Common myeloid progenitor, CD34-positive (primary cell): Measurements from ENCODE around the gene RAMP1.

ENCODE experiments used
- CTCF ChIA-PET: fragments of 350-600 bp; sonication (Branson Sonifier 250); formaldehyde crosslinking; loops from one replicate; lab custom pipeline; 2021; ENCODE audit warnings: antibody characterized with exemption; lab: Charles Lee
- POLR2A ChIA-PET: fragments of 350-600 bp; sonication (Branson Sonifier 250); formaldehyde crosslinking; loops from one replicate; lab custom pipeline; 2021; ENCODE audit warnings: antibody characterized with exemption; lab: Charles Lee
- DNase-seq, 3 donors: peaks; one replicate each; pipeline versions ENCODE4 v3.0.0 to v3.0.0-alpha.2; 2013
- H3K27ac ChIP-seq, 2 experiments: 1 replicate in 1 of 2; 2 replicates in 1 of 2; pipeline ENCODE4 v1.7.0; 2013; ENCODE audit warnings: inconsistent platforms in 2 of 2, low read length in 2 of 2, mild to moderate bottlenecking in 2 of 2, low read depth in 1 of 2, moderate library complexity in 1 of 2; ENCODE audit not compliant: severe bottlenecking in 2 of 2, insufficient read depth in 1 of 2, poor library complexity in 1 of 2
- H3K27me3 ChIP-seq, 5 experiments: replicated peaks in 2 of 5; 1 replicate in 3 of 5; 2 replicates in 2 of 5; pipeline versions ENCODE4 v1.6.1 to v1.7.0; 2013; ENCODE audit warnings: low read length in 4 of 5, mild to moderate bottlenecking in 2 of 5, moderate library complexity in 2 of 5, inconsistent platforms in 1 of 5; ENCODE audit not compliant: insufficient read depth in 5 of 5, control insufficient read depth in 4 of 5
- H3K36me3 ChIP-seq, 4 experiments: 1 replicate in 2 of 4; 2 replicates in 2 of 4; pipeline versions ENCODE4 v1.6.1 to v1.7.0; 2013; ENCODE audit warnings: low read length in 3 of 4, control low read depth in 1 of 4, mild to moderate bottlenecking in 1 of 4; ENCODE audit not compliant: control insufficient read depth in 4 of 4, insufficient read depth in 4 of 4
- H3K4me1 ChIP-seq, 4 experiments: 1 replicate in 3 of 4; 2 replicates in 1 of 4; pipeline versions ENCODE4 v1.6.1 to v1.7.1; 2013; ENCODE audit warnings: low read length in 3 of 4, mild to moderate bottlenecking in 3 of 4, control low read depth in 1 of 4, inconsistent platforms in 1 of 4, moderate library complexity in 1 of 4; ENCODE audit not compliant: control insufficient read depth in 4 of 4, insufficient read depth in 4 of 4; ENCODE audit errors: control extremely low read depth in 1 of 4
- H3K4me3 ChIP-seq, 7 experiments: 1 replicate in 4 of 7; 2 replicates in 3 of 7; pipeline versions ENCODE4 v1.5.1 to v1.7.0; 2013; ENCODE audit warnings: mild to moderate bottlenecking in 7 of 7, low read length in 6 of 7, moderate library complexity in 6 of 7, inconsistent platforms in 2 of 7, low read depth in 2 of 7, control low read depth in 1 of 7; ENCODE audit not compliant: insufficient read depth in 4 of 7, control insufficient read depth in 1 of 7; ENCODE audit errors: extremely low read depth in 1 of 7
- H3K9me3 ChIP-seq, 5 experiments: 1 replicate in 4 of 5; 2 replicates in 1 of 5; pipeline versions ENCODE4 v1.6.1 to v1.7.1; 2013; ENCODE audit warnings: low read length in 4 of 5, mild to moderate bottlenecking in 2 of 5, inconsistent platforms in 1 of 5, low read depth in 1 of 5, moderate library complexity in 1 of 5; ENCODE audit not compliant: control insufficient read depth in 4 of 5, insufficient read depth in 2 of 5; ENCODE audit errors: control extremely low read depth in 1 of 5
- WGBS: methylation state at CpG from one replicate; pipeline ENCODE4 v1.1.5; 2013; ENCODE audit not compliant: insufficient coverage; 5-methylcytosine and 5-hydroxymethylcytosine counted together

RAMP1 gene

DNA sequence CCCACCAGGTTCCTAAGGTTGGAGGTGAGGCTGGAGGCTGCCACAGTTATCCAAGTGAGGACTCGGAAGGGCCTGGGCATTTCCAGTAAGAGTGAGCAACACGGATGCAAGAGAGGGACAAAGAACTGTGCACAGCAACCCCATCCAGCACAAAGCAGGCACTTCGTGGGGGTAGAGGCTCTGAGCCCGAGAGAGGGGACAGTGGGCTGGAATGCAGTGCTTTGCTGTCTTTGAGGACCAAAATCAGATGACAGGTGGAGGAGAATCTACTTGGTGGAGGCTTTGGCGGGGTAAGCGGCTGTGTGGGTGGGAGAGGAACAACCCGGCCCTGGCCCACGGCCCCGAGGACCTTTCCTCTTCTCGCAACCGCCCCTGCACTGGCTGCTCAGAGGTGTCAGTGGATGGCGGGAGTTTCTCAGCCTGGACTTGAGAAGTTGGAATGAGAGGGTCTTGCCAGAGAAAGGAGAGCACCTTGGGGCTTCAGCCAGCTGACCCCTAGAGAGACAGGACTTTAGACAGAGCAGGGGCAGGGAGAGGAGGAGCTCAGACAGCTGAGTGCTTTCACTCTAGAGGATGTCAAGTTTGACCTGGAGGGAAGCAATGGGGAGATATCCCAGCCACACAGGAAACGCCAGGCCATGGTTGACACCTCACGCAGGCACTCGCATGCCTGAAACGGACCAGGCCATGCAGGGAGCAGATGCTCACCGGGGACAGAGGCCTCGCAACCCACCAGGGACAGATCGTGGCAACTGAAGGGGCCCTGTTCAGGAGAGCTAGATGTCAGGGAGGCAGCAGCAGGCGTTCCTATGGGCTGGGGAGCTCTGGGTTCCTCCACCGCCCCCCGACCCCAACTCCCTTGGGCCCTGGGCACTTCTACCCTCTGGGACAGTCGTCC lies 11.6 kb downstream of the RAMP1 start:
- 78% methylated on average over 17 of the region's 23 CpGs for WGBS
- peak in 1 of 3 donors; percentile 27 for DNase-seq
- no peak overlapping the region for H3K4me3 ChIP-seq
- peaks cover 0 to 3% (median 0%) of the 10 kb centered on the region in 5 experiments for H3K27me3 ChIP-seq
- POLR2A ChIA-PET, result no interaction called here
- H3K4me1 ChIP-seq, result peaks cover 0 to 40% (median 29%) of the 10 kb centered on the region in 4 experiments
- CTCF ChIA-PET, result no interaction called here
- no peaks in the 10 kb centered on the region for H3K36me3 ChIP-seq
- no peak overlapping the region for H3K27ac ChIP-seq
- no peaks in the 10 kb centered on the region for H3K9me3 ChIP-seq

DNA sequence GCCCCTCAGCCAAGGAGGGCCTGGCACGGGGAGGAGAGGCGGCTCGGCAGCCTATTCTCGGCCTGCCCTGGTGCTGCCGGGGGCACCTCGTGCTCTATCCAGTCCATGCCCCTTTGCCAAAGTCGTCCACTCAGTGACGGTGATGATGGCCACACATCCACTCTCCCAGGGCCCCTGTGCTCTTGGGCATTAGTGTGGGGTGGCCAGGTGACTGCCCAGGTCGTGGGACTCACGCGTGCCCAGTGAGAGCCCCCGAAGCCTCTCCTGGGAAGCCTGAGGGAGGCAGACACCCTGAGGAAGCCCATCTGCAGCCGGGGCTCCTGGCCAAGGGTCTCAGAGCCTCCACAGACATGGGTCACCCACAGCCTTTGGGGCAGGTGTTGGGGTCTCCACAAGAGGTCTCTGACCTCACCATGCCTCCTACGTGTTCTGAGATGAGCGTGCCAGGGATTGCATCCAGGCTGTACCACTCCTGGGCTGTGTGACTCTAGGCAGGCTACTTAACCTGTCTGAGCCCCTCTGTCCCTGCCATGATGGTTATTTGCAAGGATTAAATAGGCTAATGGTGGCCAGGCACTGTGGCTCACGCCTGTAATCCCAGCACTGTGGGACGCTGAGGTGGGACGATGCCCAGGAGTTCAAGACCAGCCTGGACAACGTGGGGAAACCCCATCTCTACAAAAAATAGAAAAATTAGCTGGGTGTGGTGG lies 12.9 kb downstream of the RAMP1 start:
- H3K27me3 ChIP-seq, result peaks cover 0 to 3% (median 0%) of the 10 kb centered on the region in 5 experiments
- CTCF ChIA-PET, result interaction anchor here (1.3 kb wide), 1 partner anchor 10 kb away, joined by 4 read pairs; no protein-coding TSS in a partner anchor
- peaks cover 0 to 39% (median 27%) of the 10 kb centered on the region in 4 experiments for H3K4me1 ChIP-seq

DNA sequence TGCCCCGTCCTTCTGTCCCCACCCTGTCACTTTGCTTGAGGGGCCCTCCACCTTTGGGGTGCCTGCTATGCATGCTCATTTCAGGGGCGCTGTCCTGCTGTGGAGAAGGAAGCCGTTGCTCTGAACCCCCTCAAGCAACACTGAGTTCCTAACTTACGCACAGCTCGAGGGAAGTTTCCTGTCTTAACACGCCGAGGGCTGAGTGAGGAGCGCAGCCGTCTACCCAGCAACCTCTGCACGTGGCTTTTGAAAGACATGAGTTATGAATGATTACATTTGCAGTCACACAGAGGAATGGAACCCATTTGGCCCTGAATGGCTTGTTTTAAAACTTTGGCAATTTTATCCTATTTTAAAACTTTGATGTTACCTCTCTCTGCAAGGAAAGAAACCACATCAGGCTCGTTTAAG lies 14.0 kb downstream of the RAMP1 start:
- no peak overlapping the region for H3K4me3 ChIP-seq
- no peaks in the 10 kb centered on the region for H3K9me3 ChIP-seq
- peaks cover 0 to 3% (median 0%) of the 10 kb centered on the region in 5 experiments for H3K27me3 ChIP-seq
- 12% methylated on average over 11 of the region's 11 CpGs for WGBS
- H3K4me1 ChIP-seq, result peaks cover 0 to 35% (median 27%) of the 10 kb centered on the region in 4 experiments
- peak in 2 of 3 donors; percentile 60 to 69 for DNase-seq
- ChIA-PET CTCF (interaction anchor here (1.3 kb wide), 1 partner anchor 11 kb away, joined by 4 read pairs; no protein-coding TSS in a partner anchor), POLR2A (no interaction called here)
- no peak overlapping the region for H3K27ac ChIP-seq
- peaks cover 0 to 3% (median under 1%) of the 10 kb centered on the region in 4 experiments for H3K36me3 ChIP-seq

More for the DNA sequence above, 12.9 kb downstream of the RAMP1 start:
- Histone ChIP-seq H3K4me3 (no peak overlapping the region), H3K36me3 (peaks cover 0 to 3% (median under 1%) of the 10 kb centered on the region in 4 experiments), H3K27ac (no peak overlapping the region), H3K9me3 (no peaks in the 10 kb centered on the region)
- POLR2A ChIA-PET, result no interaction called here
- 100% methylated on average over 14 of the region's 19 CpGs for WGBS
- DNase-seq, result no peak

DNA sequence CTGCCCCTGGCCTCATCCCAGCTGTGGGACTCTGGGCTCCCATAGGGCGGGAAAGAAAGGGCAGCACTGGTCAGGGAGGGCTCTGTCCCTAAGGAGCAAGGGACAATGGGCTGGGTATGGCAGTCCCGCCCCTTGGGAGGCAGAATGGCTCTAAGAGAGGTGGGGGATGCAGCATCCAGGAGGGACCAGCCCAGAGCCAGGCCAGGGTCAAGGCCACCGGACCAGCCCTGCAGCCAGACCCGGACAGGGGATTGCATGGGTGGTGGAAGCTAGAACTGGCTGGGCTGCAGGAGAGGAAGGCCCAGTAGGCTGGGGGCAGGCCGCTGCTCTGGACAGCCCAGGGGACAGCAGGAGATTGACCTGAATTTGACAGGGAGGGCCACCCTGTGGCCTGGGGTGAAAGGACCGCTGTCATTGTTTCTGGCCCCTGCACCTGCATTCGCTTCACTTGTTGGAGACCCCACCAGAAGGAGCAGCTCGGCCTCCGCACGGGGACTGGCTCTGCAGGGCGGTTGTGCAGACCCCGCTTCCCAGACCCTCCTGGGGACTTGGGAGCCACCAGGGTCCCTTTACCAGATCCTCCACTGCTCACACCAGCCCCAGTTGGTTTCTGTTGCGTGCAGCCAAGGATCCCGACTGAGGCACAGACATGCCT lies 14.6 kb downstream of the RAMP1 start:
- ChIA-PET POLR2A (no interaction called here), CTCF (no interaction called here)
- no peak overlapping the region for H3K27ac ChIP-seq
- H3K4me3 ChIP-seq, result no peak overlapping the region
- H3K4me1 ChIP-seq, result peaks cover 0 to 29% (median 21%) of the 10 kb centered on the region in 4 experiments
- H3K36me3 ChIP-seq, result peaks cover 0 to 3% (median under 1%) of the 10 kb centered on the region in 4 experiments
- H3K27me3 ChIP-seq, result peaks cover 0 to 3% (median 0%) of the 10 kb centered on the region in 5 experiments
- no peaks in the 10 kb centered on the region for H3K9me3 ChIP-seq
- DNase-seq, result no peak
- 100% methylated on average over 12 of the region's 14 CpGs for WGBS

DNA sequence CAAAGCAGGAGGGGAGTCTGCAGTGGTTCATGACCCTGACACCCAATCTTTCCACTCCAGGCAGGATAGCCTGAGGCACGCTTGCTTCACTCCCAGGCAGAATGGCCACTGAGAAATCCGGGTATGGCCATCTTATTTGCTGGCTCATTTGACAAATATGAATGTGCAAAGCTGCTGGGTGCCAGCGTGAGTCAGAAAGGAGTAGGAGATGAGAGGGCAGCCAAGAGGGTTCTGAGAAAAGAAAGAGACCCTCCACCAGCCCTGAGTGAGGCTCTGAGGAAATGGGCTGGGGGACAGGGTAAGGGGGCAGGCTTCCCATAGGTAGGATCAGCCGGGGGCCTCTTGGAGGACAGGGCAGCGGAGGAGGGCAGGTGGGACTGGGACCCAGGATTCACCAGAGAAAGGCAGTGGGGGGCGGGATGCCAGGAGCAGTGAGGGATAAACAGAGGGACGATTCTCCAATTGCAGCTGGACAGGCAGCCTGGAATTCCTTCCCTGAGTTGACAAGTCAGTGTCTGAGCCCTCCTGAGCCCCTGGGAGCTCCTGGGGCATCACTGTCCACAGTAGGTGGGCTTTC lies 15.2 kb downstream of the RAMP1 start:
- ChIA-PET CTCF (no interaction called here), POLR2A (no interaction called here)
- peaks cover 0 to 27% (median 20%) of the 10 kb centered on the region in 4 experiments for H3K4me1 ChIP-seq
- peaks cover 0 to 3% (median under 1%) of the 10 kb centered on the region in 4 experiments for H3K36me3 ChIP-seq
- no peaks in the 10 kb centered on the region for H3K9me3 ChIP-seq
- H3K27me3 ChIP-seq, result peaks cover 0 to 1% (median 0%) of the 10 kb centered on the region in 5 experiments
- H3K4me3 ChIP-seq, result no peak overlapping the region
- DNase-seq, result no peak
- H3K27ac ChIP-seq, result no peak overlapping the region
- WGBS, result 98% methylated on average over 6 of the region's 7 CpGs

DNA sequence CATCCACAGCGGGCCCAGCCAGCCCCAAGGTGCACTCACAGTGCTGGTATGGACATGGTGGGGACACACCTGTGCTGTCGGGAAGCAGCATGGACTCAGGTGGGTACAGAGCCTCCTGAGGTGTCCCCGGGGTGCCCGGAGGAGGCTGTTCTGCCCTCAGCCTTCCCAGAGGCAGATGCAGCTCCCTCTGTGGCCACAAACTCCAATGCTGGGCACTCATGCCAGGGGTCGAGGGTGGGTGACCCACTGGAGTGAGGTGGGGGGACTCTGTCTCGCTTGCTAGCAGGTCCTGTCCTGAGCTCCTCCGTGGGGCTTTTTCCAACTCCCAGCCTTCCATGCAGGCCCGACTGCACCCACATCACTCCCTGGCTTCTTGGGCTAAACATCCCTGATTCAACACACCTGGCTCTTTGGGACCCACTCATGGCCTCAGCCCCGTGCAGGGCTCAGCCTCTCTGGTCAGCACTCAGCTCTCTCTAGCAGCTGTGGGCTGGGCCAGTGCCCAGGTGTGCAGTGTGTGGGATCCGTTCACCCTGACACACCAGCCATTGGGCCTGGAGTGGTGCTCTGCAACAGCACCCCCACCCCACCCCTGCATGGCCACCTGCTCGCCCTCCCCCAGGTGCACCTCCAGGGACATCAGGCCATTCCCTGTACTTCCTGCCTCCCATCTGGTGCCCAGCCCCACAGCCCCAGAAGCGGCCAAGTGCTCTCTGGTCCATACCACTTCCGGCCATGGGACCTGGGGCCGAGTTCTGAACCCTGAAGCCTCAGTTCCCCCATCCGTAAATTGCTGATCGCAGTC lies 16.0 kb downstream of the RAMP1 start:
- Histone ChIP-seq H3K4me1 (peaks cover 0 to 27% (median 20%) of the 10 kb centered on the region in 4 experiments), H3K9me3 (no peaks in the 10 kb centered on the region), H3K4me3 (no peak overlapping the region), H3K36me3 (peaks cover 0 to 3% (median under 1%) of the 10 kb centered on the region in 4 experiments), H3K27ac (no peak overlapping the region), H3K27me3 (no peaks in the 10 kb centered on the region)
- ChIA-PET POLR2A (no interaction called here), CTCF (interaction anchor here (1.3 kb wide), 1 partner anchor 20 kb away, joined by 3 read pairs; no protein-coding TSS in a partner anchor)
- DNase-seq, result no peak
- WGBS, result 99% methylated on average over 15 of the region's 16 CpGs
